GM06990 (cell line): ENCODE data around the gene CLVS2.

Experiments
- DNase-seq: peaks from one replicate; pipeline ENCODE4 v3.0.0-alpha.2; 2011; ENCODE audit not compliant: insufficient read length; ENCODE audit errors: extremely low read depth
- H3K27me3 ChIP-seq: replicated peaks from 2 replicates; pipeline ENCODE4 v1.6.0; 2011; ENCODE audit warnings: low read length; ENCODE audit not compliant: control insufficient read depth, insufficient read depth
- H3K36me3 ChIP-seq: 2 replicates; pipeline ENCODE4 v1.5.1; 2011; ENCODE audit warnings: low read length; ENCODE audit not compliant: control insufficient read depth, insufficient read depth
- H3K4me3 ChIP-seq: replicated peaks from 2 replicates; pipeline ENCODE4 v1.5.1; 2011; ENCODE audit warnings: low read depth, mild to moderate bottlenecking, control low read depth, low read length
- TF ChIP-seq, protein P1 (sequence below): IDR thresholded peaks from 2 replicates; pipeline ENCODE4 v1.5.1; 2011; ENCODE audit warnings: low read length, control low read depth, mild to moderate bottlenecking, inconsistent platforms; ENCODE audit not compliant: insufficient read depth, poor library complexity, severe bottlenecking

The CLVS2 gene

DNA sequence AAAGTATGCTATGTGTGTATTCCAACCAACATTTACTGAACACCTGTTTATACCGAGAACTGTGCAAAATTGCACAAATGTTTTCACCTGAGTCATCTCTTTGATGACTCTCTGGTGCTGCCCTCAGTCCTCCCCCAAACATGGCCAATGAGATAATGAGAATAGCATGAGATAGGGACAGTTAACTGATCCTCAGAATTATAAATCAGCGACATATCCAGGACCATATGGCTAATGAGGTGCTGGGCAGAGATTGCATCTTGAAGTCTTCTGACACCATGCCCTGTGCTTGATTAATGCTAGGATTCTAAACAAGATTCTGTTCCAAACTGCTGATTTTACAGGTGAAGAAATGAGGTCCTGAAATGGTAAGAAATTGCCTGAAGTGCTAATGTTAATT is 13.0 kb downstream of the CLVS2 start:
- Histone ChIP-seq H3K4me3 (no peak overlapping the region), H3K27me3 (no peaks in the 10 kb centered on the region), H3K36me3 (no peaks in the 10 kb centered on the region)
- TF ChIP-seq, protein P1, sequence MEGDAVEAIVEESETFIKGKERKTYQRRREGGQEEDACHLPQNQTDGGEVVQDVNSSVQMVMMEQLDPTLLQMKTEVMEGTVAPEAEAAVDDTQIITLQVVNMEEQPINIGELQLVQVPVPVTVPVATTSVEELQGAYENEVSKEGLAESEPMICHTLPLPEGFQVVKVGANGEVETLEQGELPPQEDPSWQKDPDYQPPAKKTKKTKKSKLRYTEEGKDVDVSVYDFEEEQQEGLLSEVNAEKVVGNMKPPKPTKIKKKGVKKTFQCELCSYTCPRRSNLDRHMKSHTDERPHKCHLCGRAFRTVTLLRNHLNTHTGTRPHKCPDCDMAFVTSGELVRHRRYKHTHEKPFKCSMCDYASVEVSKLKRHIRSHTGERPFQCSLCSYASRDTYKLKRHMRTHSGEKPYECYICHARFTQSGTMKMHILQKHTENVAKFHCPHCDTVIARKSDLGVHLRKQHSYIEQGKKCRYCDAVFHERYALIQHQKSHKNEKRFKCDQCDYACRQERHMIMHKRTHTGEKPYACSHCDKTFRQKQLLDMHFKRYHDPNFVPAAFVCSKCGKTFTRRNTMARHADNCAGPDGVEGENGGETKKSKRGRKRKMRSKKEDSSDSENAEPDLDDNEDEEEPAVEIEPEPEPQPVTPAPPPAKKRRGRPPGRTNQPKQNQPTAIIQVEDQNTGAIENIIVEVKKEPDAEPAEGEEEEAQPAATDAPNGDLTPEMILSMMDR: no peak
- DNase-seq: no peak

DNA sequence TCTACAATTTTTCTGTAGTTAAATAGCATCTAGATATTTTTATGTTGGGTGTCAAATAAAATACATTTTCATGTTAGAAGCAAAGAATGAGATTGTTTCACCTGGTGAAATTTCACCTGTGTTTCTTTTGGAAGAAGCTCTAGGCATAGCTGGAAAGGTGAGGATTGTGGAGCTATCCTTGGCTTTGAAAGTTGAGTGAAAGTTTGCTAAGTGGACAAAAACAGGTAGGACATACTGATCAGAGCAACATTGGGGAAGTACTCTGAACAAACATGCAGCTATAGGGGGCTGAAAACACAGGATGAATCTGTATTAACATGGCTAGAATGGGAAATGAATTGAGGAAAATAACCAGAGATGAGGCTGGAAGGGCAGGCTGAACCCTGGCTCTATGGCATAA is 18.8 kb downstream of the CLVS2 start:
- DNase-seq: no peak
- Histone ChIP-seq H3K36me3 (no peaks in the 10 kb centered on the region), H3K4me3 (no peak overlapping the region), H3K27me3 (no peaks in the 10 kb centered on the region)
- TF ChIP-seq, protein P1: no peak

DNA sequence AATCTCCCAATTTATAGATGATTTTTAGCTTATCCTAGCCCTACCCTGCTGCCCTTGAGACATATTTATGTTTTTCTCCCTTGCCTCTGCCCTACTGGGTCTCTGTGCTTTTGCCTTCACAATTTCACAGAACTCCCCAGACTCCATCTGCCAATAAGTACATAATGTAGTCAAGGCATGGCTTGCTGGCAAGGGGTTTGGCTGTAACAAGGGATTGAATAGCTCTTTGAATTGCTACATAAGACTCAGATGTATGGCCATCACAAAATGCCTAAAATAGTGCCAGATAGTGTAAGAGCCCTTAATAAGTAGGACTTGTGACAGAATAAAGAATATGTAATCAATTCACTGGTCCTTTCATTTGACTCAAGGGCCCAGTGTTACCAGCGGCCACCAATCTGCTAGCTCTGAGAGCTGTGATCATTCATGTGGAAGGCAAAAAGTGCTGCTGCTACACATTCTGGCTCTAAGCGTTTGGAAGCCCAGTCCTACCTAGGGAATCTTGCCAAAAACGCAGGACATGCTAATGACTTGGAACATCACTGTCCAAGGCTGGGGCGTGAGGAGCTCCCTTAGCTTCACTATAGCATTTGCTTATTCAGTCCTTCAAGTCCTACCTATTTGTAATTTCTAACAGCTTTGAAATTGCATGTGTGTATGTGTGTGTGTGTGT is 20.5 kb downstream of the CLVS2 start:
- DNase-seq: no peak
- Histone ChIP-seq H3K27me3 (no peaks in the 10 kb centered on the region), H3K4me3 (no peak overlapping the region), H3K36me3 (no peaks in the 10 kb centered on the region)
- TF ChIP-seq, protein P1: no peak

DNA sequence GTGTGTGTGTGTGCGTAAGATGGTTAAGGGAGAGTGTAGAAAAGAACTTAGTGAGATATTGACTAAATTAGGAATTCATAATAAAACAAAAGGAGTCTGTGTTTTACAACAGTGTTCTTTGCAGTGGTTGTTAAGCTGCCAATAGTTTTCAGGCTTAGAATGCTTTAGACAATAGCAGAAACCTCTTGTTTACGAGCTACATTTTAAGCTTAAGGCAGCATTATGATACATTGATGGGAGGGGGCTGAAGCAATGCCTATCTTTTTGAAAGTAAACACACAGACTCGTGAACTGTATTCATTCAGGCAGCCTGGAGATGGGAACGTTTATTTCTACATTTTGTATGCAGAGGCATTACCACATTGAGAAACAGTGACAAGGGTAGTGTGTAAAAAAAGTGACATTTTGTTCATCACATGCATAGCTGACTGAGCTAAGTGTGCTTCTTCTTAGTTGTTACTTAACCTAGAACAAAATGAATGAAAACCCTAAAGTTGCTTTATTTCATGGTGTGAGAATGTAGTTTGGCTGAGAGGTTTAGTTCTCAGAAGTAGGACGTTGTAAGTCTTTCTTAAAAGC is 21.2 kb downstream of the CLVS2 start:
- H3K4me3 ChIP-seq: no peak overlapping the region
- H3K36me3 ChIP-seq: no peaks in the 10 kb centered on the region
- H3K27me3 ChIP-seq: no peaks in the 10 kb centered on the region
- no peak for DNase-seq
- TF ChIP-seq, protein P1: no peak

GRCh38 chr6:123022975-123023374 is 26.9 kb downstream of the CLVS2 start:
- TF ChIP-seq, protein P1: no peak
- Histone ChIP-seq H3K27me3 (no peaks in the 10 kb centered on the region), H3K4me3 (no peak overlapping the region), H3K36me3 (no peaks in the 10 kb centered on the region)
- no peak for DNase-seq
